GM21447 (cell line): Measurements from ENCODE around the gene ITGAL.
"Not testable (repeated sequence)": the region's sequence is repeated elsewhere in the genome, so short reads cannot be mapped to it uniquely, and the experiment has no call there.

Experiments used
- ATAC-seq: cut with Tn5 transposase; IDR thresholded peaks from one replicate; pipeline ENCODE4 v1.9.1; 2021; ENCODE audit not compliant: unreplicated experiment

ITGAL gene

GRCh38 chr16:30526137-30526822, 53.7 kb downstream of the ITGAL start, which contains the start of gene ZNF768:
TSS of gene ZNF768 (minus strand) at chr16:30526566. CDS start at chr16:30526413, 153 bp downstream.
- ATAC-seq = peak; percentile 21

- ATAC-seq = peak; percentile 75
Measured at GRCh38 chr16:30526823-30527634, 54.5 kb downstream of the ITGAL start.

GRCh38 chr16:30527635-30528178, 55.2 kb downstream of the ITGAL start:
- ATAC-seq = peak; percentile 12

- no peak for ATAC-seq
Measured at GRCh38 chr16:30528799-30529457, 56.4 kb downstream of the ITGAL start.

GRCh38 chr16:30530163-30531037, 57.9 kb downstream of the ITGAL start:
- no peak for ATAC-seq

GRCh38 chr16:30532285-30533145, 60.0 kb downstream of the ITGAL start:
- ATAC-seq = no peak

GRCh38 chr16:30533146-30533522, 60.6 kb downstream of the ITGAL start:
- no peak for ATAC-seq

GRCh38 chr16:30533748-30534367, 61.3 kb downstream of the ITGAL start:
- ATAC-seq = peak; percentile 5

- ATAC-seq = peak; percentile 55
Measured at GRCh38 chr16:30534368-30535105, 62.0 kb downstream of the ITGAL start, which contains the start of gene ZNF747. TSS of gene ZNF747 (minus strand) at chr16:30534858. CDS start at chr16:30534679, 179 bp downstream.

- ATAC-seq = peak; percentile 14
Measured at GRCh38 chr16:30535106-30535776, 62.7 kb downstream of the ITGAL start.

GRCh38 chr16:30535777-30536190, 63.2 kb downstream of the ITGAL start:
- ATAC-seq = no peak

GRCh38 chr16:30536391-30537024, 64.0 kb downstream of the ITGAL start:
- ATAC-seq = not testable (repeated sequence)

GRCh38 chr16:30539000-30539964, 66.7 kb downstream of the ITGAL start:
- ATAC-seq = no peak

- ATAC-seq = not testable (repeated sequence)
Measured at GRCh38 chr16:30539986-30540526, 67.5 kb downstream of the ITGAL start.

- ATAC-seq = not testable (repeated sequence)
Measured at GRCh38 chr16:30540916-30541464, 68.4 kb downstream of the ITGAL start.
